HEK293T (cell line): ENCODE data around the gene SHD.

Experiments
- ARNT ChIP-seq: fragments of 450-650 bp; IDR thresholded peaks from 2 replicates; pipeline ENCODE4 v1.6.1; 2017; ENCODE audit warnings: mild to moderate bottlenecking
- FOXK2 ChIP-seq: fragments of 450-650 bp; IDR thresholded peaks from 2 replicates; pipeline ENCODE4 v1.6.1; 2016; ENCODE audit warnings: mild to moderate bottlenecking
- FOXM1 ChIP-seq: fragments of 450-650 bp; IDR thresholded peaks from 2 replicates; pipeline ENCODE4 v1.6.1; 2017; ENCODE audit warnings: mild to moderate bottlenecking, borderline replicate concordance
- HDGF ChIP-seq: fragments of 450-650 bp; IDR thresholded peaks from 2 replicates; pipeline ENCODE4 v1.6.1; 2017; ENCODE audit warnings: antibody characterized with exemption, borderline replicate concordance
- SUZ12 ChIP-seq: fragments of 450-650 bp; IDR thresholded peaks from 2 replicates; pipeline ENCODE4 v1.6.1; 2016; ENCODE audit warnings: mild to moderate bottlenecking
- TARDBP ChIP-seq: fragments of 450-650 bp; IDR thresholded peaks from 2 replicates; pipeline ENCODE4 v1.6.1; 2016
- TF ChIP-seq, protein P1 (sequence below): fragments of 450-650 bp; IDR thresholded peaks from 2 replicates; pipeline ENCODE4 v1.6.1; 2016

DNA sequence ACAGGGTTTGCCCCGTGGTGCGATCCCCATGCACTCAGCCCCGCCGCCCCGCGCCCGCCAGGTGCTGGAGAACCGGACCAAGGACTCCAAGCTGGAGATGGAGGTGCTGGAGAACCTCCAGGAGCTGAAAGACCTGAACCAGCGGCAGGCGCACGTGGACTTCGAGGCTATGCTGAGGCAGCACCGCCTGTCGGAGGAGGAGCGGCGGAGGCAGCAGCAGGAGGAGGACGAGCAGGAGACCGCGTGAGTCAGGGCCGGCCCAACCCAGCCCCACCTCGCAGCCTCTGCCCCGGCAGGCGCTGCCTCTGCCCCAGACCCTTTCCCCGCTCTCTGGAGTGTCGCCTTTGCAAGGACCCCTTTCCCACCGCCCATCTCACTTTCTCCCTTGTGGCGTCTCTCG is 20.9 kb upstream of the SHD start:
- TF ChIP-seq FOXM1, result no peak
- TF ChIP-seq, protein P1, sequence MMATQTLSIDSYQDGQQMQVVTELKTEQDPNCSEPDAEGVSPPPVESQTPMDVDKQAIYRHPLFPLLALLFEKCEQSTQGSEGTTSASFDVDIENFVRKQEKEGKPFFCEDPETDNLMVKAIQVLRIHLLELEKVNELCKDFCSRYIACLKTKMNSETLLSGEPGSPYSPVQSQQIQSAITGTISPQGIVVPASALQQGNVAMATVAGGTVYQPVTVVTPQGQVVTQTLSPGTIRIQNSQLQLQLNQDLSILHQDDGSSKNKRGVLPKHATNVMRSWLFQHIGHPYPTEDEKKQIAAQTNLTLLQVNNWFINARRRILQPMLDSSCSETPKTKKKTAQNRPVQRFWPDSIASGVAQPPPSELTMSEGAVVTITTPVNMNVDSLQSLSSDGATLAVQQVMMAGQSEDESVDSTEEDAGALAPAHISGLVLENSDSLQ, result no peak
- TF ChIP-seq HDGF, result no peak
- no peak for TF ChIP-seq TARDBP
- TF ChIP-seq SUZ12, result no peak
- TF ChIP-seq FOXK2, result no peak
- no peak for TF ChIP-seq ARNT
